B cell (primary cell): Measurements from ENCODE around the gene LRSAM1. TPM values are rescaled to one million over a fixed set of nuclear protein-coding genes. Genes with fewer than 3 reads are reported as not detected.

ENCODE experiments used
- ATAC-seq: fragments of 200-7000 bp; cut with Tn5 transposase; one replicate; pipeline ENCODE4 v1.10.0; 2021; ENCODE audit warnings: low read depth, mild to moderate bottlenecking, moderate number of reproducible peaks, moderate library complexity
- CTCF ChIA-PET: fragments of 350-600 bp; sonication (Branson Sonifier 250); formaldehyde crosslinking; loops from one replicate; lab custom pipeline; 2021; ENCODE audit warnings: antibody characterized with exemption, inconsistent platforms; lab: Charles Lee
- POLR2A ChIA-PET: fragments of 350-600 bp; sonication (Branson Sonifier 250); formaldehyde crosslinking; loops from one replicate; lab custom pipeline; 2021; ENCODE audit warnings: antibody characterized with exemption; lab: Charles Lee
- DNase-seq: peaks from one replicate; pipeline ENCODE4 v3.0.0; 2013
- H2AFZ ChIP-seq: 2 replicates; pipeline ENCODE4 v1.6.1; 2012; ENCODE audit warnings: mild to moderate bottlenecking, low read depth, low read length; ENCODE audit not compliant: insufficient read depth, poor library complexity, severe bottlenecking
- H3K27ac ChIP-seq, 2 donors: 1 replicate in 1 of 2; 2 replicates in 1 of 2; pipeline ENCODE4 v1.5.1; 2012 to 2013; ENCODE audit warnings: low read length in 2 of 2, mild to moderate bottlenecking in 2 of 2, moderate library complexity in 1 of 2
- H3K27me3 ChIP-seq, 4 experiments: fragments of 200-600 bp in 1 of 4; sonication (generic) in 1 of 4; replicated peaks in 1 of 4; 1 replicate in 2 of 4; 2 replicates in 2 of 4; pipeline versions ENCODE4 v1.6.1 to v1.7.0; 2013 to 2016; ENCODE audit warnings: low read length in 3 of 4, mild to moderate bottlenecking in 2 of 4, mixed read lengths in 1 of 4, moderate library complexity in 1 of 4; ENCODE audit not compliant: insufficient read depth in 4 of 4, control insufficient read depth in 3 of 4; ENCODE audit errors: control extremely low read depth in 1 of 4
- H3K36me3 ChIP-seq, 2 experiments: replicated peaks in 1 of 2; 1 replicate in 1 of 2; 2 replicates in 1 of 2; pipeline versions ENCODE4 v1.6.1 to v1.7.1; 2013; ENCODE audit warnings: low read length in 1 of 2; ENCODE audit not compliant: insufficient read depth in 2 of 2, control insufficient read depth in 1 of 2; ENCODE audit errors: control extremely low read depth in 1 of 2, extremely low read depth in 1 of 2
- H3K4me1 ChIP-seq, 2 donors: fragments of 200-600 bp in 1 of 2; sonication (generic) in 1 of 2; 1 replicate in 1 of 2; 2 replicates in 1 of 2; pipeline versions ENCODE4 v1.5.1 to v1.6.1; 2013 to 2017; ENCODE audit warnings: low read length in 2 of 2; ENCODE audit not compliant: control insufficient read depth in 2 of 2, insufficient read depth in 2 of 2
- H3K4me2 ChIP-seq: replicated peaks from 2 replicates; pipeline ENCODE3; 2012; ENCODE audit warnings: mild to moderate bottlenecking, low read depth, low read length; ENCODE audit not compliant: poor library complexity, severe bottlenecking
- H3K4me3 ChIP-seq, 5 experiments: fragments of 200-600 bp in 1 of 5; sonication (generic) in 1 of 5; 1 replicate in 3 of 5; 2 replicates in 2 of 5; pipeline versions ENCODE4 v1.5.1 to v1.7.0; 2011 to 2016; ENCODE audit warnings: low read length in 4 of 5, mild to moderate bottlenecking in 4 of 5, low read depth in 2 of 5, control low read depth in 1 of 5, moderate library complexity in 1 of 5; ENCODE audit not compliant: insufficient read depth in 1 of 5; ENCODE audit errors: control extremely low read depth in 1 of 5, extremely low read depth in 1 of 5
- H3K79me2 ChIP-seq: fragments of 200-600 bp; sonication (generic); one replicate; pipeline ENCODE4 v1.6.0; 2016; ENCODE audit warnings: low read length; ENCODE audit not compliant: control insufficient read depth, insufficient read depth
- H3K9ac ChIP-seq: fragments of 200-600 bp; sonication (generic); 2 replicates; pipeline ENCODE4 v1.6.1; 2017; ENCODE audit warnings: mild to moderate bottlenecking, low read length, moderate library complexity
- H3K9me3 ChIP-seq, 3 donors: one replicate each; pipeline versions ENCODE4 v1.6.1 to v1.7.1; 2013; ENCODE audit warnings: low read length in 2 of 3; ENCODE audit not compliant: control insufficient read depth in 2 of 3, insufficient read depth in 1 of 3; ENCODE audit errors: control extremely low read depth in 1 of 3
- H4K20me1 ChIP-seq: 2 replicates; pipeline ENCODE4 v1.6.0; 2012; ENCODE audit warnings: mild to moderate bottlenecking, low read length; ENCODE audit not compliant: insufficient read depth, control insufficient read depth, poor library complexity, severe bottlenecking
- H3K27ac Mint-ChIP-seq: one replicate; pipeline ENCODE4 v1.8.0; 2021; ENCODE audit warnings: mixed read lengths
- H3K27me3 Mint-ChIP-seq: one replicate; pipeline ENCODE4 v1.8.0; 2021; ENCODE audit warnings: mixed read lengths
- H3K4me1 Mint-ChIP-seq: one replicate; pipeline ENCODE4 v1.8.0; 2021; ENCODE audit warnings: mixed read lengths
- H3K4me3 Mint-ChIP-seq: one replicate; pipeline ENCODE4 v1.8.0; 2021; ENCODE audit warnings: mixed read lengths
- H3K9me3 Mint-ChIP-seq: one replicate; pipeline ENCODE4 v1.8.0; 2022; ENCODE audit warnings: mixed read lengths; ENCODE audit not compliant: insufficient read depth
- CTCF ChIP-seq: fragments of 200-600 bp; IDR thresholded peaks from one replicate; pipeline ENCODE4 v1.8.0; 2022; ENCODE audit warnings: antibody characterized with exemption, mild to moderate bottlenecking
- EZH2 ChIP-seq: IDR thresholded peaks from 2 replicates; pipeline ENCODE4 v1.6.1; 2012; ENCODE audit warnings: borderline replicate concordance, low read depth, mild to moderate bottlenecking, moderate library complexity, low read length; ENCODE audit not compliant: insufficient read depth, poor library complexity, severe bottlenecking
- WGBS: methylation state at CpG from one replicate; pipeline ENCODE4 v1.1.5; 2013; ENCODE audit warnings: missing lambda C conversion rate; ENCODE audit not compliant: insufficient coverage; 5-methylcytosine and 5-hydroxymethylcytosine counted together
- intact Hi-C: fragments of 100-400 bp; cut with micrococcal nuclease; formaldehyde crosslinking; loops from one replicate; pipeline ENCODE4 v1.10.0; 2022
- polyA plus RNA-seq: library from polyadenylated mRNA; depleted of rRNA; stranded (reverse); fragments of >200 nt; gene quantifications from 2 replicates; pipeline ENCODE4 v1.2.3, GENCODE V29; 2012
- total RNA-seq, 2 donors: library from RNA; stranded (reverse); fragments of 120-200 nt in 1 of 2; gene quantifications; 1 replicate in 1 of 2; 2 replicates in 1 of 2; pipeline versions ENCODE4 v1.2.3 to v1.2.4, GENCODE V29; 2013 to 2022

Gene LRSAM1
- total and polyA plus RNA-seq, 2 donors (not counting 1 experiment from before 2014, with no cell fraction given), result 30.6 to 39.8 TPM

- Histone ChIP-seq H3K79me2 (no peaks in the 10 kb centered on the region), H3K4me3 (no peak overlapping the region), H3K4me2 (no peak overlapping the region), H2AFZ (no peak overlapping the region), H3K27me3 (peaks cover 0 to 6% (median 0%) of the 10 kb centered on the region in 4 experiments), H3K4me1 (no peaks in the 10 kb centered on the region), H4K20me1 (no peaks in the 10 kb centered on the region), H3K36me3 (no peaks in the 10 kb centered on the region), H3K9ac (no peak overlapping the region), H3K27ac (no peak overlapping the region), H3K9me3 (no peaks in the 10 kb centered on the region)
- no peak for ATAC-seq
- CTCF ChIA-PET, result interaction anchor here (1.5 kb wide), 1 partner anchor 11 kb away, joined by 3 read pairs; no protein-coding TSS in a partner anchor
- intact Hi-C loops, result no loop called here
- POLR2A ChIA-PET, result no interaction called here
- TF ChIP-seq EZH2 (no peak), CTCF (no peak)
- Mint-ChIP-seq H3K27ac (no peak overlapping the region), H3K9me3 (no peaks in the 10 kb centered on the region), H3K4me1 (no peaks in the 10 kb centered on the region), H3K4me3 (no peak overlapping the region), H3K27me3 (peaks cover 11% of the 10 kb centered on the region)
- 95% methylated on average over 7 of the region's 7 CpGs for WGBS
- no peak for DNase-seq
Observed at GRCh38 chr9:127541176-127541575, 89.9 kb downstream of the LRSAM1 start.

GRCh38 chr9:127541865-127542264, 90.6 kb downstream of the LRSAM1 start:
- intact Hi-C loops, result no loop called here
- Histone ChIP-seq H3K4me3 (no peak overlapping the region), H2AFZ (no peak overlapping the region), H3K79me2 (no peaks in the 10 kb centered on the region), H3K27ac (no peak overlapping the region), H3K27me3 (peaks cover 0 to 6% (median 0%) of the 10 kb centered on the region in 4 experiments), H3K36me3 (no peaks in the 10 kb centered on the region), H3K9me3 (no peaks in the 10 kb centered on the region), H3K4me2 (no peak overlapping the region), H3K9ac (no peak overlapping the region), H4K20me1 (no peaks in the 10 kb centered on the region), H3K4me1 (no peaks in the 10 kb centered on the region)
- TF ChIP-seq CTCF, result no peak
- TF ChIP-seq EZH2, result no peak
- Mint-ChIP-seq H3K4me3 (no peak overlapping the region), H3K9me3 (no peaks in the 10 kb centered on the region), H3K4me1 (no peaks in the 10 kb centered on the region), H3K27me3 (peaks cover 14% of the 10 kb centered on the region), H3K27ac (no peak overlapping the region)
- ATAC-seq, result no peak
- no peak for DNase-seq
- ChIA-PET POLR2A (no interaction called here), CTCF (no interaction called here)
- WGBS, result 94% methylated on average over 8 of the region's 8 CpGs
